Endothelial cell (in vitro differentiated cells): ENCODE results near the gene MTR. TPM values are rescaled to one million over a fixed set of nuclear protein-coding genes. Genes with fewer than 3 reads are reported as not detected.

Experiments used
- DNase-seq: peaks from one replicate; pipeline ENCODE4 v3.0.0; 2021; ENCODE audit warnings: low spot score
- H3K27ac Mint-ChIP-seq: one replicate; pipeline ENCODE4 v1.8.0; 2021; ENCODE audit warnings: mixed read lengths, inconsistent platforms; ENCODE audit not compliant: unreplicated experiment
- H3K27me3 Mint-ChIP-seq: one replicate; pipeline ENCODE4 v1.8.0; 2021; ENCODE audit warnings: mild to moderate bottlenecking, moderate library complexity, mixed read lengths, inconsistent platforms; ENCODE audit not compliant: unreplicated experiment
- H3K36me3 Mint-ChIP-seq: one replicate; pipeline ENCODE4 v1.8.0; 2021; ENCODE audit warnings: mild to moderate bottlenecking, low read depth, mixed read lengths, inconsistent platforms; ENCODE audit not compliant: unreplicated experiment
- H3K4me1 Mint-ChIP-seq: one replicate; pipeline ENCODE4 v1.8.0; 2021; ENCODE audit warnings: mild to moderate bottlenecking, mixed read lengths, inconsistent platforms; ENCODE audit not compliant: unreplicated experiment
- H3K4me3 Mint-ChIP-seq: one replicate; pipeline ENCODE4 v1.8.0; 2021; ENCODE audit warnings: mild to moderate bottlenecking, mixed read lengths, inconsistent platforms; ENCODE audit not compliant: unreplicated experiment
- H3K9me3 Mint-ChIP-seq: one replicate; pipeline ENCODE4 v1.8.0; 2021; ENCODE audit warnings: mixed read lengths, inconsistent platforms; ENCODE audit not compliant: unreplicated experiment
- total RNA-seq: library from RNA; stranded (reverse); fragmentation: NEBNext Ultra II Directional; extraction: Animal tissue kit (Norgen Biotek cat#: 25700); gene quantifications from one replicate; pipeline ENCODE4 v1.2.1, GENCODE V29; 2021; ENCODE audit not compliant: unreplicated experiment
- TF ChIP-seq, protein P1 (sequence below): fragments of 200-600 bp; sonication (generic); IDR thresholded peaks from one replicate; pipeline ENCODE4 v1.5.0; 2021; ENCODE audit warnings: antibody characterized with exemption; ENCODE audit not compliant: unreplicated experiment

The MTR gene
- total RNA-seq, 1 donor from 2014 or later, result 44.5 TPM

DNA sequence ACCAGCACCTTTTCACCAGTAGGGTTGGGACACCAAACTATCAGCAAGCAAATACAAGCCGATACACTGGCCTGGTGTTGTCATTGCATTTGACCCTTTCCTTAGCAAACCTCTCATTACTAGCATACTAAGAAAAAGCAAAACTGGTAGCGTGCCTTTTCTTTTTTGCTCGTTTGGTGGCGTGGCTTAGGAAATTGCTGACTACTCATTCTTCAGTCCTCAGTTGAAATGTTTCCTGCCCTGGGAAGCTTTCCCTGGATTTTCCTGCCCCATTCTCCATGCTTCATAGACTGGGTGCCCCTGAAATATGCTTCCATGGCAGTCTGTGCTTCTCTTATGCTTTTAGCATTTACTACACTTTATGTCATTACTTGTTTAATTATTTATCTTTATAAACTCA, 42.0 kb downstream of the MTR start:
- TF ChIP-seq, protein P1, sequence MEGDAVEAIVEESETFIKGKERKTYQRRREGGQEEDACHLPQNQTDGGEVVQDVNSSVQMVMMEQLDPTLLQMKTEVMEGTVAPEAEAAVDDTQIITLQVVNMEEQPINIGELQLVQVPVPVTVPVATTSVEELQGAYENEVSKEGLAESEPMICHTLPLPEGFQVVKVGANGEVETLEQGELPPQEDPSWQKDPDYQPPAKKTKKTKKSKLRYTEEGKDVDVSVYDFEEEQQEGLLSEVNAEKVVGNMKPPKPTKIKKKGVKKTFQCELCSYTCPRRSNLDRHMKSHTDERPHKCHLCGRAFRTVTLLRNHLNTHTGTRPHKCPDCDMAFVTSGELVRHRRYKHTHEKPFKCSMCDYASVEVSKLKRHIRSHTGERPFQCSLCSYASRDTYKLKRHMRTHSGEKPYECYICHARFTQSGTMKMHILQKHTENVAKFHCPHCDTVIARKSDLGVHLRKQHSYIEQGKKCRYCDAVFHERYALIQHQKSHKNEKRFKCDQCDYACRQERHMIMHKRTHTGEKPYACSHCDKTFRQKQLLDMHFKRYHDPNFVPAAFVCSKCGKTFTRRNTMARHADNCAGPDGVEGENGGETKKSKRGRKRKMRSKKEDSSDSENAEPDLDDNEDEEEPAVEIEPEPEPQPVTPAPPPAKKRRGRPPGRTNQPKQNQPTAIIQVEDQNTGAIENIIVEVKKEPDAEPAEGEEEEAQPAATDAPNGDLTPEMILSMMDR, result no peak
- Mint-ChIP-seq H3K27me3 (no peaks in the 10 kb centered on the region), H3K27ac (no peak overlapping the region), H3K4me3 (no peak overlapping the region), H3K9me3 (no peaks in the 10 kb centered on the region), H3K4me1 (no peaks in the 10 kb centered on the region), H3K36me3 (peaks cover 27% of the 10 kb centered on the region)
- no peak for DNase-seq

DNA sequence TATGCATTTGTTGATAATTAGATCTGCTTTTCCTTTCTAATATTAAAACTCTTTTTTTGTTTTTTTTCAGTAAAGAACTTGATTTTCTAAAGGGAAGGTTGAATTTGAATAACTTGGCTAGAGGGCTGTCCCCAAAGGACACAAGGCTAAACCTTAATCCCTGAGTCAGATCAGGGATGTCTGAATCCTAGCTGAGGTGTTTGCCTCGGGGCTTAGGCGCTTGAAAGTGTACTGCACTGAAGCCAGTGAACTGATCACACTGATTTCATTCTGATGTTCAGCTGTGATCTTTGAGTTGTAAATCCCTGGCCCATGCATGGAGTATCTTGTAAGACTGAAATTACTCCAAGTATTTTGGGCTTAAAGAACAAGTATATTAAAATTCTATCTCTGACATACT, 42.8 kb downstream of the MTR start:
- no peaks in the 10 kb centered on the region for H3K27me3 Mint-ChIP-seq
- no peaks in the 10 kb centered on the region for H3K9me3 Mint-ChIP-seq
- H3K36me3 Mint-ChIP-seq, result peaks cover 25% of the 10 kb centered on the region
- no peak for DNase-seq
- H3K27ac Mint-ChIP-seq, result no peak overlapping the region
- H3K4me1 Mint-ChIP-seq, result no peaks in the 10 kb centered on the region
- TF ChIP-seq, protein P1, result no peak
- H3K4me3 Mint-ChIP-seq, result no peak overlapping the region

DNA sequence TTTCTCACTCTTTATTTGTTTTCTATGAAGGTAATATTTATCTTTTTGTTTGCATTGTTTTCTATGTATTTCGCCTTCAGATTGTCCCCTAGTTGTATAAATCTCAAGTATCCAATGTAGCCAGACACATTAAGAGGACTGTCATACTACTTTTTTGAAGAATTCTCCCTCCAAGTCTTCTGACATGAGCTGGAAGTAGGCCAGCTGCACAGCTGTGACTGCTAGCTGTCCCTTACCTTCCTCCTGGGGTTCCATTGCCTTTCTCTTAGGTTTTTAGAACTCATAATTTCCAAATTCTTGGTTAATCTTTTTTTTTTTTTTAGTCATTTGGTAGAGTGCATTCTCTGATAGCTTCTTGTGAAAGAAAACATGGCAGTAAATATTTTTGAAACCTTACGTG, 46.2 kb downstream of the MTR start:
- Mint-ChIP-seq H3K9me3 (no peaks in the 10 kb centered on the region), H3K27ac (no peak overlapping the region), H3K4me3 (no peak overlapping the region), H3K36me3 (peaks cover 16% of the 10 kb centered on the region), H3K4me1 (no peaks in the 10 kb centered on the region), H3K27me3 (no peaks in the 10 kb centered on the region)
- TF ChIP-seq, protein P1, result no peak
- no peak for DNase-seq

DNA sequence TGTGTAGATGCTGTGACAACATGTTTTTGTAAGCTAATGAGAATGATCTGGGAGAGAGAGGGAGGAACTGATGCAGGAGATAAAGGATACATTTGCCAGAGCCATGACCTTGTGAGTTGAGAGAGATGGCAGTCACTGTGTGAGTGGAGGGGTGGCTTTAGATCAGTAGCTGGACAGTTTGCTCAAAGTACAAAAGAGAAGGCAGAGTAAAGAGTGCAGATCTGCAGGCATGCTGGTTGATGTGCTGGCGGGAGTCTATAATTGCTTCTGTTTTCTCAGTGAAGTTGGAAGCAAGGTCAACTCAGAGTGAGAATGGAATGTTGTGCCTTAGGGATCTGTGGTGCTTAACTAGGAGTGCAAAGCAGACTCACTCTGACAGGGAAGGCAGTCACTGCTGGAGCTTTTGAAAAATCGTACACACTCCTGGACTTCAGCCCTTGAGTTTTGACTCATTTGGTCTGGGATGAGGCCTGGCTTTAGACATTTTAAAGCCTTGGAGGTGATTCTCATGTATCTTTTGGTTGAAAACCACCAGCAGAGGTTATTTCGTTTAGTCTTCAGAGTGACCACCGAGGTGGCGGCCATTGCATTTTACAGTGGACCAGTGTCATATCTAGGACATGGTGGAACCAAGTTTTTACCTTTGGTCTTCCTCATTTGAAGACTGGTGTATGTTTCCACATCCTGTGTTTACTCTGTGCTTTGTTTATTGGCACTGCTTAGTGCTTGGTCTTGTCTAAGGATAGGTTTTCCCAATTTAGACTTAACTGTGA, 49.6 kb downstream of the MTR start:
- Mint-ChIP-seq H3K9me3 (no peaks in the 10 kb centered on the region), H3K27me3 (no peaks in the 10 kb centered on the region), H3K27ac (no peak overlapping the region), H3K36me3 (peaks cover 15% of the 10 kb centered on the region), H3K4me3 (no peak overlapping the region), H3K4me1 (peaks cover 6% of the 10 kb centered on the region)
- TF ChIP-seq, protein P1, result no peak
- DNase-seq, result no peak

DNA sequence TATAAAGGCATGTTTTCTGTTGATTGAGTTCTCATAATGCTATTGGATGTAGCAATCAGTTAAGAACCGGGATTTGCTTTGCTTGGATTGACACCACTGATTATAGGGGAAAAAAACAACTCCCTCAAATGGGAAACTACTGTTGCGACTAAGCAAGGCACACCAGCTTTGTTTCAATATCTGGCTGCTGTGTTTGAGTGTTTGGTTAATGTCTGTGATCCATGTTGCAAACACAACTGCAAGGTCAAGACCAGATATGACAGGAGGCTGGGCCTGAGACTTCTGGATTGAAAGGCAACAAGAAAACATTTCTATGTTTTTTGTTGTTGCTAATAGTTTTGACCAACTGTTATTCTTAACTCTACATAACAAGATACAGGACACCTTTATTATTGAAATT, 50.7 kb downstream of the MTR start:
- peaks cover 6% of the 10 kb centered on the region for H3K4me1 Mint-ChIP-seq
- peaks cover 9% of the 10 kb centered on the region for H3K36me3 Mint-ChIP-seq
- H3K4me3 Mint-ChIP-seq, result no peak overlapping the region
- TF ChIP-seq, protein P1, result no peak
- no peak overlapping the region for H3K27ac Mint-ChIP-seq
- H3K27me3 Mint-ChIP-seq, result no peaks in the 10 kb centered on the region
- DNase-seq, result no peak
- H3K9me3 Mint-ChIP-seq, result no peaks in the 10 kb centered on the region
